GM18867 (cell line): ENCODE measurements around the gene STK32B.
"Not testable (repeated sequence)": the region's sequence is repeated elsewhere in the genome, so short reads cannot be mapped to it uniquely, and the experiment has no call there.

Experiments used
- ATAC-seq: cut with Tn5 transposase; IDR thresholded peaks from one replicate; pipeline ENCODE4 v1.9.1; 2021; ENCODE audit warnings: mild to moderate bottlenecking, moderate library complexity; ENCODE audit not compliant: unreplicated experiment

Gene STK32B

DNA sequence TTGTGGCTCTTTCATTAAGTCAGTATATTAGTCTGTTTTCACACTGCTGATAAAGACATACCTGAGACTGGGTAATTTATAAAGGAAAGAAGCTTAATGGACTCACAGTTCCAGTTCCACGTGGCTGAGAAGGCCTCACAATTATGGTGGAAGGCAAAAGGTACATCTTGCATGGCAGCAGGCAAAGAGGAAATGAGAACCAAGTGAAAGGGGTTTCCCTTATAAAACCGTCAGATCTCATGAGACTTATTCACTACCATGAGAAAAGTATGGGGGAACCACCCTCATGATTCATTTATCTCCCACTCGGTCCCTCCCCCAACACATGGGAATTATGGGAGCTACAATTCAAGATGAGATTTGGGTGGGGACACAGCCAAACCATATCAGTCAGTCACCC lies 15.7 kb downstream of the STK32B start:
- ATAC-seq: not testable (repeated sequence)

DNA sequence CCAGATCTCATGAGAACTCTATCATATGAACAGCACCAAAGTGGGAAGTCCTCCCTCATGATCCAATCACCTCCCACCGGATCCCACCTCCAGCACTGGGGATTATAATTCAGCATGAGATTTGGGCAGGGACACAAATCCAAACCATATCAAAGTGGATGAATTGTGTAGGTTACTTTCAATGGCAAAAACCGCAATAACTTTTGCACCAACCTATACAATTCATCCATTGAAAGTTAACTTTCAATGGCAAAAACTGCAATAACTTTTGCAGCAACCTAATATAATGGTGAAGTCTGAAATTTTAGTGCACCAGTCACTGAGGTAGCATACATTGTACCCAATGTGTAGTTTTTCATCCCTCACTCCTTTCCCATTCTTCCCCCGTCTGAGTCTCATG lies 16.6 kb downstream of the STK32B start:
- no peak for ATAC-seq

DNA sequence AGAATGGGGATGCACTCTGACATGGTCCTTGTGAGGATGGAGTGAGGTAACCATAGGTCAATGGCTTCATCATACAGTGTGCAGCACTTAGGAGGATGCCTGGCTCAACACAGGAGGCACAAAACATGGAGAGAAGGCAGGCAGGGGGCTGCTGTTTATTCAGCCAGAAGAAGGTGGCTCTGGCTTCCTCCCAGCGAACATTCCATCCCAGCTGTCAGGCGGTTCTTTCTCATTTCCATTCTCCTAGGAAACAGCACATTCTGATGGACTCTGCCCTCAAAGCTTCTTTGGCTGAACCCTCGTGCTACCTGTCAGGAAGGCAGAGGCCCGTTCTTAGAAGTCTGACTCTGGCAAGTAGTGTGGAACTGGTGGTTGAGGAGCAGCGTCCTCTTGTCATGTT lies 18.6 kb downstream of the STK32B start:
- no peak for ATAC-seq

DNA sequence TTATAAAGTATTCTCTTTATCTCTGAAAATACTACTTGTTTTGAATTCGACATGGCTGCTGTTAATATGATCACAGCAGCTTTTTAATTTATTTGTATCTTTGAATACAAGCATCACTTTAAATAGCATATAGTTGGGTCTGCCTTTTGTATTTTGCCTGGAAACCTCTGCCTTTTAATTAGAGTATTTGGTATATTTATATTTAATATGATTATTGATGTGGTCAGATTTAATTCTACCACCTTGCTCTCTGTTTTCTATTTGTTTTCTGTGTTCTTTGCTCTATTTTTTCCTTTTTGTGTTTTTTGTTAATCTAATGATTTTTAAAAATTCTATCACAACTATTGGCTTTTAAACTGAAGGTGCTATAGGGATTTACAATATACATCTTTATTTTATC lies 21.7 kb downstream of the STK32B start:
- ATAC-seq: no peak

DNA sequence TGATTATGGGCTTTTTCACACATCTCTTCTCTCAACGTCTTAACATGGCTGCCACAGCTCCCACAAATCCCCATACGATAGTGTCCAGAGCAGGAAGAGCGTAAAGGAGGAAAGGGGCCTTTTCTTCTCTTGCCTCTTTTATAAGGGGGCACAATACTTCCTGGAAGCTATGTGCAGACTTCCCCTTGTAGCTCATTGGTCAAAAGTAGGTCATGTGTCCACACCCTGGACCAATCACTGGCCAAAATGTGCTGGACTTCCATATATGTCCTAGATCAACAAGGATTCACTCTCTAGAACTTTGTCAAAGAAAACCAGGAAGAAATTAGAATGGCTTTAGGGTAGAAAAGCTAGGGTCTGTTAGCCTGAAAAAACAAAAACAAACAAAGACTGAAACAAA lies 26.7 kb downstream of the STK32B start:
- no peak for ATAC-seq

DNA sequence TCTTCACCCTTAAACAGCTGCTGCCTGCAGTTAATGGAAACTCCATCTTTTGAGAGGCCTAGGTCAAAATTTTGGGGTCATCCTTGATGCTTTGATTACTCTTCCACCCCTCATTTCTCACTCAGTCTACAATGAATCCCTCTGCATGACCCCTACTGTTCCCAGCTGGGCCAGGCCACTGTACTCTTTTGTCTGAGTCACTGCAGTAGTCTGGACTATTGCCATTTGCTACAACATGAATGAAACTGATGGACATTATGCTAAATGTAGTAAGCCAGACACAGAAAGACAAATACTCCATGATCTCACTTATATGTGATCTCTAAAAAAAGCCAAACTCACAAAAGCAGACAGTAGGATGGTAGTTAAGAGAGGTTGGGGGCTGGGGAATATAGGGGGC lies 28.3 kb downstream of the STK32B start:
- no peak for ATAC-seq

DNA sequence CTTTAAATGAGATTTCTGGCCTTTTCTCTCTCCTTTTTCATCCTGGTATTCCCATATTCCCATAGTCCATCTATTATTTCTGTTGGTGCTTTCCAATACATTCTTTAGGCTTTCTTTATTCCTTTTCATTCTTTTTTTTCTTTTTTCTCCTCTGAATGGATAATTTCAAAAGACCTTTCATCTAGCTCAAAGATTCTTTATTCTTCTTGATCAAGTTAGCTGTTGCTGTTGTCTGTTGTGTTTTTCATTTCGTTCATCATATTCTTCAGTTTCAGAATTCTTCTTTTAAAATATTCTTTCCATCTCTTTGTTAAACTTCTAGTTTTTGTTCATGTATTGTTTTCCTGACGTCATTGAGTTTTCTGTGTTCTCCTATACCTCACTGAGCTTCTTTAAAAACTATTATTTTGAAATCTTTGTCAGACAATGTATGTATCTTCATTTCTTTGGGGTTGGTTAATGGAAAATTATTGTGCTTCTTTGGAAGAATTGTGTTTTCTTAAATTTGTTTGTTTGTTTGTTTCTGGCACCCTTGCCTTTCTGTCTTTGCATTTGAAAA lies 30.2 kb downstream of the STK32B start:
- ATAC-seq: no peak

DNA sequence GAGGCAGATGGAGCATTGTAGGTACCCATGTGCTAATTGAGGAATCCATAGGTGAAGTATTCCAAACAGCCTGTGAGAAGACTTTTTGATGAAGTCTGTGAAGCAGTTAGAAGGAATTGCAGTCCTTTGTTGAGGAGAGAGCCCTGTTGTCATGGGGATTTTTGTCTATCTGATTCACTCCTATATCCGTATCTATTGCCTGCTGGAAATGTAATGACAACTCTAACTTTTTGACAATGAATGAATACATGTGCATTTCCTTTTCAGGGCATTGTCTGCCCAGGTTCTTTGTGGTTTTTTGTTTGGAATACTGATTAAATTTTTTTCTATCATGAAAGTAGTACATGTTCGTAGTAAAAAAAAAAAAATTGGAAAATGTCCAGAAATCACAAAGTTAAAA lies 31.1 kb downstream of the STK32B start:
- no peak for ATAC-seq

DNA sequence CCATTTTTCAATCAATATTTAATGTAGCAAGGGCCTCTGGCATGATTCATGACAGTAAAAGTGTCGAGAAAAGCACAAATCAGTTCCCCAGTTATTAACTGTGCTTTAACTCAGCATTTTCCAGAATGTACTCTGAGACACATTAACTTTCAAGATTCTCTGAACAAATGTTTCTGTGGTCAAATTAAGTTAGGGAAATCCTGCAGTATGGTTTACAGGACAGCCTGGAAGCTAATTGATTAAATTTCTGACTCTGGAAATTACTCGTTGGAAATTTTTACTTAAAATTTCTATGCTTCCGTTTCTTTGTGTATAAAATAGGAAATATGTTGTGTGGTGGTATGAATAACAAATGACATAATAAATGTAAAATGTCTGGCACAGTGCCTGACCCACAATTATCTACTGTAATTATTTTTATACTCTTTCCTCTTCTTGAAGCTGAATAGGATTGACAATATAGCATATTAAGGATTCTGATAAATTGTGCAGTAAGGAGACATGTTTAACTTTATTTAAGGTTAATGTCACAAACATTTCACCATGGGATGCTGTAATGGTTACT lies 33.7 kb downstream of the STK32B start:
- ATAC-seq: no peak

DNA sequence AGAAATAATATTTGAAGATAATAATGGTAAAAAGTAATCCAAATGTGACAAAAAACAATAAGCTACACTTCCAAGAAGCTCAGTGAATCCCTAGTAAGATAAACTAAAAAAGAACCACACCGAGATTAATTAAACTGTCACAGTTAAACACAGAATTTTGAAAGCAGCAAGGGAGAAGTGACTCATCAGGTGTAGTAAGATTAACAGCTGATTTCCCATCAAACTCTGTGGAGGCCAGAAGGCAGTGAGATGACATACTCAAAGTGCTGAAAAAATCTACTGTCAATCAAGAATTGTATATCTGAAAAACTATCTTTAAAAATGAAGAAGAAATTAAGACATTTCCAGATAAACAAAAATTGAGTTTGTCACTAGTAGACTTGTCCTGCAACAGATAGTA lies 35.3 kb downstream of the STK32B start:
- ATAC-seq: no peak

DNA sequence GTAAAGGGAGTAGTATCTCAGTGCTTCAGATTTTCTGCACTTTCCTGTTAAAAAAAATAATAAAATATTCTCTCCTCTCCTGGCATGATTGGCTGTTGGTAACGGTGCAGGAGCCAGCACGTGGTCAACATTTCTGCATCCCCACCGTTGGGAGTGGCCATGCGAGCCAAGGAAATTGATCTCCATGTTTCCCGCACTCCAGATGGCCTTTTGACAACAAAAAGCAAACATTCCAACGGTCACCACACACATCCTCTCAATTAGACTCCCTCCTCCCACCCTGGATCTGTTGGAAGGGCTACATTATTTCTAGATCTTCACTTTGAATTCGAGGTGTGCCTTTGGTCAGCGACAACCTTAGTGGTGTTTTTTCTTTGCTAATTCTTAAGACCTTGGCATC lies 45.0 kb downstream of the STK32B start:
- no peak for ATAC-seq

DNA sequence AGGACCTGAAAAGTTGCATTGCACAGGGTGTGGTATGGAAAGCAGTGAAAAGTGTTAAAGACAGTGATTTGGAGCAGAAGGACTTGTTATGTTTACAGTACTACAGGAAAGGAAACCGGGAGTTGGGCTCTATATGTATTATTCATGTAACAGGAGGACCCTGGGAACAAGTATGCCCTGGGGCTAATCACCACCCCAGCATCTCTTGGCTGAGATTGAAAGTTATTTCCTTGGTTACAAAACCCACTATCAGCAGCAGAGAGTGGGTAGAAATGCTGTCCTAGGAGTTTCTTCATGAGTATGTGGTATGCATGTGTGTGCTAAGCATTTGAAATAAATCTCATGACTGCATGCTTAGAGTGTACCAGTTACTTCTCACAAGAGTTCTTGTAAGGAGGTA lies 46.9 kb downstream of the STK32B start:
- ATAC-seq: no peak

DNA sequence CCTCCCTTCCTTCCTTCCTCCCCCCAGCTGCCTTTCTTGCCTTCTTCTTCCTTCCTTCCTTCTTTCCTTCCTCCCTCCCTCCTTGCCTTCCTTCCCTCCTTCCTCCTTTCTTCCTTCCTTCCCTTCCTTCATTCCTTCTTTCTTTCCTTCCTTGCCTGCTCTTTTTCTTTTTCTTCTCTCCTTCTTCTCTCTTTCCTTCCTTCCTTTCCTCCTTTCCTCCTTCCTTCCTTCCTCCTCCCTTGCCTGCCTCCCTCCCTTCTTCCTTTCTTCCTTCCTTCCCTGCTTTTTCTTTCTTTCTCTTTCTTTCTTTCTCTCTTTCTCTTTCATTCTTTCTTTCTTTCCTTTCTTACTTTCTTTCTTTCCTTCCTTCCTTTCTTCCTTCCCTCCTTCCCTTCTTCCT lies 49.1 kb downstream of the STK32B start:
- no peak for ATAC-seq

DNA sequence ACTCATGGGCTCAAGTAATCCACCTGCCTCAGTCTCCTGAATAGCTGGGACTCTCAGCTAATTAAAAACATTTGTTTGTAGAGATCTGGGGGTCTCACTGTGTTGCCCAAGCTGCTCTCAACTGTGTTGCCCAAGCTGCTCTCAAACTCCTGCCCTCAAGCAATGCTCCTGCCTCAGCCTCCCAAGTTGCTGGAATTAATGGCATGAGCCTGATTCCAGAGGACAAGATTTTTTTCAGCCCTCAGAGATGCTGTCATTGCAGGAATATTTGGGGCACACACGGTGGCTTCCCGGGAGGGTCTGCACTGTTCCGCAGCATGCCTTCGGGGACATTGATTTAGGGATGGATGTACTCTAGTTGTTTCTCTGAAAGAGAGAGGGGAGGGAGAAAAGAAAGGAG lies 49.7 kb downstream of the STK32B start:
- ATAC-seq: no peak

DNA sequence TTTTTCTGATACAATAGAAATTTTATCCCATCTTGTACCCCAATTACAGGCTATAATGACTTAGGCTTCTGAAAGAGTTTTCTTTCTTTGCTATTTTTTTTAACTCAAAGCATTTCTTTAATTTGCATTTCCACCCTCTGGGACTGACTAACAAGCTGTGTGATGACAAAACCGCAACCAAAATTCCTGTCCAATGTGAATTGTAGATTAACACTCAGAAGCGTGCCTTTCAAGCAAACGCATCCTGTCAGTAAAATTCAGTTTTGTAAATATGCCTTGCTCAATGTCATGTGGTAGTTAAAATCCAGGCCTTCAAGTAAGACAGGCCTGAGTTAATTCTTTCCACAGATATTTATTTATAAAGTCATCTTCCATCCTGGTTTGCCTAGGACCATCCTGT lies 50.3 kb downstream of the STK32B start:
- no peak for ATAC-seq

DNA sequence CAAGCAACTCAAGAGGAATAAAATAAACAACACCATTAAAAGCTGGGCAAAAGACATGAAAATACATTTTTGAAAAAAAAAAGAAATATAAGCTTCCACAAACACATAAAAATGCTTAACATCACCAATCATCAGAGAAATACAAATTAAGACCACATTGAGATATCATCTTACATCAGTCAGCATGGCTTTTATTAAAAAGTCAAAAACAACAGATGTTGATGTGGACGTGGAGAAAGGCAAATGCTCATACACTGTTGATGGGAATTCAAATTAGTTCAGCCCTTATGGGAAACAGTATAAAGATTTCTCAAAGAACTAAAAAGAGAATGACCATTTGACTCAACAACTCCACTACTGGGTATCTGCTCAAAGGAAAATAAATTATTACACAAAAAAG lies 59.6 kb downstream of the STK32B start:
- no peak for ATAC-seq

DNA sequence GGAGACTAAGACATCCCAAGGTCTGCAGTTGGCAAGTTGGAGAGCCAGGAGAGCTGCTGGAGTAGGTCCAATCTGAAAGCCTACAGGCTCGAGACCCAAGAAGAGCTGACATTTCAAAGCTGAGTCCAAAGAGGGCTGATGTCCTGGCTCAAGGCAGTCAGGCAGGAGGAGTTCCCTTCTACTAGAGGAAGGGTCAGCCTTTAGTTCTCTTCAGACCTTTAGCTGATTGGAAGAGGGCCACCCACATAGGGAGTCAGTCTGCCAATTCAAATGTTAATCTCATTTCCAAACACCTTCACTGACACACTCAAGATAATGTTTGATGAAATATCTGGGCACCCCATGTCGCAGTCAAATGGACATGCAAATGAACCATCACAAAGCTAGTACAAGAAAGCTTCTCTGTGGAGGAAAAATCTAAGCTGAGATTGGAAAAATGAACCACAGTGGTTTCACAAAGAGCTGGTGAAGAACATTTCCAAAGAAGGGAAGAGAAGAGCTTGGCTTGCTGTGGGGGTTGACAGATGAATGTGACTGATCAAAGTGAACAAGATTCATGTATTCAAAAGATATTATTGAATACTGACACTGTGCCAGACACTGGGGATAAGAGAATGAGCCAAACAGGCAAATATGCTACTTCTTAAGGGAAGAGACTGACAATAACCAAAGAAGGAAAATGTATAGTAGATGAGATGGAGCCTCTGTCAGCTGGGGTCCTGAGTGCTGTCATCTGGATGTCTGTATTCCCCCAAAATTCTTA lies 61.2 kb downstream of the STK32B start:
- no peak for ATAC-seq

DNA sequence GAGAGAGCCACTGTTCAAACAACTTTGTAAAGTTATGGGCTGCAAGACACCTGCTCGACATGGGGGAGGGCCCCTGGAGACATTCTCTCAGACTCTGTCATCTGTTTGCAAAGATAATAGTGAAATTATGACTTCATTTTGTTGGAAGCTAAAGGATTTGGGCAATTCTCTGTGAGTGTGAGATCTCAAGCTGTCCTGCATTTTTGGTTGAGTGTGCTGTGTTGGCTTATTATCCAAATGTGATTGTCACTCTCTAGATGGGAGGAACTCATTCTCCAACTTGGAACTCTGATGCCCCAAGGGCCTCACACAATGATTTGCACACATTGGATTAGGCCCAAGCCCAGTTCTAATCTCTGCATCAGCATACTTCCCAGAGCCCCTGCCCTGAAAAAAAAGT lies 63.7 kb downstream of the STK32B start:
- ATAC-seq: no peak

DNA sequence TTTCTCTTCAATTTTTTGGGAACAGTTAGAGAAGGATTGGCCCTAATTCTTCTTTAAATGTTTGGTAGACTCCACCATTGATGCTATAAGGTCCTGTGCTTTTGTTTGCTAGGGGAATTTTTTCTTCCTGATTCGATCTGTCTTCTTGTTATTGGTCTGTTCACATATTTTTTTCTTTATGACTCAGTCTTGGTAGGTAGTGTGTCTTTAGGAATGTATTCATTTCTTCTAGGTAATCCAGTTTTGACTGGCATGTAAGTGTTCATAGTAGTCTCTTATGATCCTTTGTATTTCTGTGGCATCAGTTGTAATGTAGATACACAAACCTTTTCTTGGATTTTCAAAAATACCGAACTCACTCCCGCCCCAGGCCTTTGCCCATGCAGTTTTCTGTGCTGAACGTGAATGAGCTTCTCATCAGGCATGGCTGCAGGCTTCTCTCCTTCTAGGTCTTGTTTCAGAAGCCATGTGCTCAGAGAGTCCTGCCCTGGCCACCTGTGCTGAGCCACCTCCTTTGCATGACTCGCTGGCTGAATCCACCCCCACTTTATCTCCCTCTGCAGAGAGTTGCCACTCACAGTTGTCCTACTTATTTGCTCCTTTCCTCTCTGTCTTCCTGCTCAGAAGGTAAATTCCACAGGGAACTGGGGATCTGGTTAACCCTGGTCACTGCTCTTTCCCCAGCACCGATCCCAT lies 67.0 kb downstream of the STK32B start:
- ATAC-seq: no peak

DNA sequence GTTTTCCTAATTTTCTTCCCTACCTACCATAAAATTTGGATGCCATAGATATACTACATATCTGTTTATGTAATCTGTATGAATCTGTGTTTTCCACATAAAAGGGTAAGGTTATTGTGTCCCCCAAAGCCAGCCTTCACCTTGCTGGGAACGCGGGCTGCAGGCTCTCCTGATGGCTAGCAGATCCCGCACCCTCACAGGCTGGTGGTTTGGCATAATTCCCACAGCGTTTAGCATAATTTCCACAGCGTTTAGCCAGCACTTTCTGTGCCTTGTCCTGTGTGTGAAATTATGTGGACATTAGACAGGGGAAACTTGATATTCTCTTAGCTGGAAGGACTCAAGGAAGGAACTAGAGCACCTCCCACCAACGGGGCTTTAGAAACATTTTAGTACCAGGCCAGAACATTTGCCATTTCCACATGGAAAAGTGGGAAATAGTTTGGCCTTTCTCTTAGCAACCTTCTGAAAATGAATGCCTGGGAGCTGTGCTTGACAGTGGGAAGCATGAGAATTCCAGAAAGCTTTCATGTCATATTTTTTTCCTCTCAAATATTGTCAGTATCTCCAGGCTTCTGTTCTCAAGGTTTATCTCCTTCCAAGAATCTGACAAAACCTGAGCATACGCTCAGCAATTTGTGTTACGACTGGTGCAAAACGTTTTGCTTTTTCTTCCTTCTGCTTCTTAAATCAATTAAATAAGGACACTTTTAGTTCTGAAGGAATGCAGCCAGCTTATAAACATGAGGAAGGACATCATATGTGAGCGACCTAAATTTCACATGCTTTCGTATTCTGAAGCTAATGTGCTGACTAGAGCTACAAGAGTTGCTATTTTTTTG lies 67.9 kb downstream of the STK32B start:
- ATAC-seq: no peak

DNA sequence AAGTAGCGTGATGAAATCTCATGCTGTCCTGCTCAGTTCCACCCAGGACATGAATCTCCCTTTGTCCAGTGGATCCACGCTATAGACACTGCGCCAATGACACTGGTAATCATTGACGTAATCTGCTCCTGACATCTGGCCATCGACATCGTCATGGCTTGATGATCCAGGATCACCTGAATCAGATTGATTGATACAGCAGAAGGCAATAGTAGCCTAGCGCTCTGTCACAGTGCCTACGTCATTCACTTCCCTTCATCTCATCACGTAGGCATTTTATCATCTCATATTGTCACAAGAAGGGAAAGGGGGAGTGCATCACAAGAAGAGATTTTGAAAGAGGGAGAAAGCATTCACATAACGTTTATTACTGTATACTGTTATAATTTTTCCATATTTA lies 68.8 kb downstream of the STK32B start:
- ATAC-seq: no peak
